Measurements from ENCODE around the gene C2orf74. TPM values are rescaled to one million over a fixed set of nuclear protein-coding genes. Genes with fewer than 3 reads are reported as not detected.

Gene C2orf74
- total RNA-seq, 1 experiment from 2014 or later, result 7.7 TPM

DNA sequence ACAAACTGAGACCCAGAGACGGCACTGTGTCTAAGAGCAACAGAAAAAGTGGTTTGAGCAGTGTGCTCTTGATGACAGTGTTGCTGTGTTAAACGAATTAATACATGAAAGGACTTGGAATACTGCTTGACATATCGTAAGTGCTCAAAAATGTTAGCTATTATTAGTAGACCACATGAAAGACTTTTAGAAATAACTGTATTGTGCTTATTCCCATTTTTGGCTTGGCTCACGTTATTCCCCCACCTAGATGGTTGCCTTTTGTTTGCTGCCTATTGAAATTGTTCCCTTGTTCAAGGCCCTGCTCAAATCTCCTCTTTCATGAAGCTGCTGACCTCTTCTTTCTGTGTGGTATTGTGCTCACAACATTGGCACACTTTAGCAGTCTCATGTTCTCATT, 27.8 kb upstream of the C2orf74 start:
- ATAC-seq (no peak), DNase-seq (ENCODE audit: low read depth, low spot score) (no peak)
- Histone ChIP-seq H3K4me1 (ENCODE audit: control insufficient read depth, insufficient read depth, low read length) (no peaks in the 10 kb centered on the region), H3K27me3 (ENCODE audit: control insufficient read depth, insufficient read depth, low read length) (no peaks in the 10 kb centered on the region), H3K27ac (ENCODE audit: low read length) (no peak overlapping the region), H3K4me3 (ENCODE audit: low read depth in 2 of 2, low read length in 2 of 2) (no peak overlapping the region), H3K36me3 (ENCODE audit: control insufficient read depth, insufficient read depth, low read length) (no peaks in the 10 kb centered on the region), H3K9me3 (ENCODE audit: control insufficient read depth, insufficient read depth, low read depth, low read length) (no peaks in the 10 kb centered on the region)
- no peak for TF ChIP-seq SIN3A (IDR thresholded peaks at IDR 0.05; ENCODE audit: borderline replicate concordance, insufficient read depth, low read depth, low read length)
- no peak for TF ChIP-seq POLR2AphosphoS5 (IDR thresholded peaks at IDR 0.05; ENCODE audit: low read depth, low read length)
- TF ChIP-seq, protein P1, sequence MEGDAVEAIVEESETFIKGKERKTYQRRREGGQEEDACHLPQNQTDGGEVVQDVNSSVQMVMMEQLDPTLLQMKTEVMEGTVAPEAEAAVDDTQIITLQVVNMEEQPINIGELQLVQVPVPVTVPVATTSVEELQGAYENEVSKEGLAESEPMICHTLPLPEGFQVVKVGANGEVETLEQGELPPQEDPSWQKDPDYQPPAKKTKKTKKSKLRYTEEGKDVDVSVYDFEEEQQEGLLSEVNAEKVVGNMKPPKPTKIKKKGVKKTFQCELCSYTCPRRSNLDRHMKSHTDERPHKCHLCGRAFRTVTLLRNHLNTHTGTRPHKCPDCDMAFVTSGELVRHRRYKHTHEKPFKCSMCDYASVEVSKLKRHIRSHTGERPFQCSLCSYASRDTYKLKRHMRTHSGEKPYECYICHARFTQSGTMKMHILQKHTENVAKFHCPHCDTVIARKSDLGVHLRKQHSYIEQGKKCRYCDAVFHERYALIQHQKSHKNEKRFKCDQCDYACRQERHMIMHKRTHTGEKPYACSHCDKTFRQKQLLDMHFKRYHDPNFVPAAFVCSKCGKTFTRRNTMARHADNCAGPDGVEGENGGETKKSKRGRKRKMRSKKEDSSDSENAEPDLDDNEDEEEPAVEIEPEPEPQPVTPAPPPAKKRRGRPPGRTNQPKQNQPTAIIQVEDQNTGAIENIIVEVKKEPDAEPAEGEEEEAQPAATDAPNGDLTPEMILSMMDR (IDR thresholded peaks at IDR 0.05), result no peak
- TF ChIP-seq, protein P2, sequence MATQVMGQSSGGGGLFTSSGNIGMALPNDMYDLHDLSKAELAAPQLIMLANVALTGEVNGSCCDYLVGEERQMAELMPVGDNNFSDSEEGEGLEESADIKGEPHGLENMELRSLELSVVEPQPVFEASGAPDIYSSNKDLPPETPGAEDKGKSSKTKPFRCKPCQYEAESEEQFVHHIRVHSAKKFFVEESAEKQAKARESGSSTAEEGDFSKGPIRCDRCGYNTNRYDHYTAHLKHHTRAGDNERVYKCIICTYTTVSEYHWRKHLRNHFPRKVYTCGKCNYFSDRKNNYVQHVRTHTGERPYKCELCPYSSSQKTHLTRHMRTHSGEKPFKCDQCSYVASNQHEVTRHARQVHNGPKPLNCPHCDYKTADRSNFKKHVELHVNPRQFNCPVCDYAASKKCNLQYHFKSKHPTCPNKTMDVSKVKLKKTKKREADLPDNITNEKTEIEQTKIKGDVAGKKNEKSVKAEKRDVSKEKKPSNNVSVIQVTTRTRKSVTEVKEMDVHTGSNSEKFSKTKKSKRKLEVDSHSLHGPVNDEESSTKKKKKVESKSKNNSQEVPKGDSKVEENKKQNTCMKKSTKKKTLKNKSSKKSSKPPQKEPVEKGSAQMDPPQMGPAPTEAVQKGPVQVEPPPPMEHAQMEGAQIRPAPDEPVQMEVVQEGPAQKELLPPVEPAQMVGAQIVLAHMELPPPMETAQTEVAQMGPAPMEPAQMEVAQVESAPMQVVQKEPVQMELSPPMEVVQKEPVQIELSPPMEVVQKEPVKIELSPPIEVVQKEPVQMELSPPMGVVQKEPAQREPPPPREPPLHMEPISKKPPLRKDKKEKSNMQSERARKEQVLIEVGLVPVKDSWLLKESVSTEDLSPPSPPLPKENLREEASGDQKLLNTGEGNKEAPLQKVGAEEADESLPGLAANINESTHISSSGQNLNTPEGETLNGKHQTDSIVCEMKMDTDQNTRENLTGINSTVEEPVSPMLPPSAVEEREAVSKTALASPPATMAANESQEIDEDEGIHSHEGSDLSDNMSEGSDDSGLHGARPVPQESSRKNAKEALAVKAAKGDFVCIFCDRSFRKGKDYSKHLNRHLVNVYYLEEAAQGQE (IDR thresholded peaks at IDR 0.05; ENCODE audit: insufficient read depth in 1 of 2, low read depth in 2 of 2, low read length in 1 of 2), result no peak
- no peak for TF ChIP-seq TCF7L2 (IDR thresholded peaks at IDR 0.05; ENCODE audit: low read depth, low read length)
- no TSS peak for BruUV-seq (replicated peaks)
- ChIA-PET POLR2A (no interaction called here), CTCF (no interaction called here)
- in situ Hi-C loops (cut with HindIII; ENCODE audit: low pct_unique_long_range_greater_than_20kb, low sequenced_read_pairs) (no loop called here), intact Hi-C loops (cut with micrococcal nuclease; ENCODE audit: unreplicated experiment) (no loop called here)

DNA sequence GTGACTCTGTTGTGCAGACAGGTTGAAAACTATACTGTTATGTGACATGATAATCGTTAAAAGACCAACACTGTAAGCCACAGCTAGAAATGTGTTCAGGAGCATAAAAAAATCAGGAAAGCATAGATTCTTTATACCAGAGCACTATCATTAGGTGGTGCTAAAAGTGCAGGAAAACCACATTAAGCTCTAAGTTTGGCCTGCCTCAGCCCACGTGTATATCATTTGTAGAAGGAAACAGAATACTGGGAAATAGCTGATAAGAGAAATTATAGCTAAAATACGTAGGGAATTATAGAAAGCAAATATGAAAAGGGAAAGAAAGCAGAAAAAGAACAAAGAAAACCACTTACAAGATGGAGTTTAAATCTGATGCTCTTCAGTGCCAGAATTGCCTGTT, 26.5 kb upstream of the C2orf74 start:
- H3K27ac ChIP-seq (ENCODE audit: low read length), result no peak overlapping the region
- in situ Hi-C loops (cut with HindIII; ENCODE audit: low pct_unique_long_range_greater_than_20kb, low sequenced_read_pairs), result no loop called here
- H3K9me3 ChIP-seq (ENCODE audit: control insufficient read depth, insufficient read depth, low read depth, low read length), result no peaks in the 10 kb centered on the region
- no peaks in the 10 kb centered on the region for H3K4me1 ChIP-seq (ENCODE audit: control insufficient read depth, insufficient read depth, low read length)
- no peaks in the 10 kb centered on the region for H3K27me3 ChIP-seq (ENCODE audit: control insufficient read depth, insufficient read depth, low read length)
- BruUV-seq (replicated peaks), result no TSS peak
- intact Hi-C loops (cut with micrococcal nuclease; ENCODE audit: unreplicated experiment), result no loop called here
- H3K36me3 ChIP-seq (ENCODE audit: control insufficient read depth, insufficient read depth, low read length), result no peaks in the 10 kb centered on the region
- ATAC-seq (peak; percentile 89), DNase-seq (ENCODE audit: low read depth, low spot score) (peak; percentile 20)
- ChIA-PET POLR2A (interaction anchor here (0.6 kb wide), 1 partner anchor 52 kb away, joined by 3 read pairs; no protein-coding TSS in a partner anchor), CTCF (interaction anchor here (0.5 to 0.6 kb wide), 2 partner anchors 17 to 62 kb away, joined by 3 to 12 read pairs; no protein-coding TSS in a partner anchor)
- no peak overlapping the region for H3K4me3 ChIP-seq (ENCODE audit: low read depth in 2 of 2, low read length in 2 of 2)
- TF ChIP-seq SIN3A (IDR thresholded peaks at IDR 0.05; ENCODE audit: borderline replicate concordance, insufficient read depth, low read depth, low read length) (no peak), POLR2AphosphoS5 (IDR thresholded peaks at IDR 0.05; ENCODE audit: low read depth, low read length) (no peak), TCF7L2 (IDR thresholded peaks at IDR 0.05; ENCODE audit: low read depth, low read length) (no peak)
- TF ChIP-seq, protein P1 (IDR thresholded peaks at IDR 0.05), result no peak; the same call in 1 of the 2 replicates
- TF ChIP-seq, protein P2 (IDR thresholded peaks at IDR 0.05; ENCODE audit: insufficient read depth in 1 of 2, low read depth in 2 of 2, low read length in 1 of 2), result no peak
